ENCODE results near the gene PDZK1IP1.

PDZK1IP1 gene

GRCh38 chr1:47227341-47228232 lies 37.8 kb upstream of the PDZK1IP1 start:
- no peak for DNase-seq (ENCODE audit: extremely low read depth, low read depth)
- TF ChIP-seq, protein P1, sequence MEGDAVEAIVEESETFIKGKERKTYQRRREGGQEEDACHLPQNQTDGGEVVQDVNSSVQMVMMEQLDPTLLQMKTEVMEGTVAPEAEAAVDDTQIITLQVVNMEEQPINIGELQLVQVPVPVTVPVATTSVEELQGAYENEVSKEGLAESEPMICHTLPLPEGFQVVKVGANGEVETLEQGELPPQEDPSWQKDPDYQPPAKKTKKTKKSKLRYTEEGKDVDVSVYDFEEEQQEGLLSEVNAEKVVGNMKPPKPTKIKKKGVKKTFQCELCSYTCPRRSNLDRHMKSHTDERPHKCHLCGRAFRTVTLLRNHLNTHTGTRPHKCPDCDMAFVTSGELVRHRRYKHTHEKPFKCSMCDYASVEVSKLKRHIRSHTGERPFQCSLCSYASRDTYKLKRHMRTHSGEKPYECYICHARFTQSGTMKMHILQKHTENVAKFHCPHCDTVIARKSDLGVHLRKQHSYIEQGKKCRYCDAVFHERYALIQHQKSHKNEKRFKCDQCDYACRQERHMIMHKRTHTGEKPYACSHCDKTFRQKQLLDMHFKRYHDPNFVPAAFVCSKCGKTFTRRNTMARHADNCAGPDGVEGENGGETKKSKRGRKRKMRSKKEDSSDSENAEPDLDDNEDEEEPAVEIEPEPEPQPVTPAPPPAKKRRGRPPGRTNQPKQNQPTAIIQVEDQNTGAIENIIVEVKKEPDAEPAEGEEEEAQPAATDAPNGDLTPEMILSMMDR (IDR thresholded peaks at IDR 0.05; ENCODE audit: low read depth, low read length, missing control alignments) = no peak
- no peak overlapping the region for H3K4me3 ChIP-seq (replicated peaks; ENCODE audit: low read depth, low read length)

- H3K4me3 ChIP-seq (replicated peaks; ENCODE audit: low read depth, low read length) = no peak overlapping the region
- TF ChIP-seq, protein P1 (IDR thresholded peaks at IDR 0.05; ENCODE audit: low read depth, low read length, missing control alignments) = no peak
- DNase-seq (ENCODE audit: extremely low read depth, low read depth) = no peak
These were observed 37.0 kb upstream of the PDZK1IP1 start for GRCh38 chr1:47226839-47227215.

DNA sequence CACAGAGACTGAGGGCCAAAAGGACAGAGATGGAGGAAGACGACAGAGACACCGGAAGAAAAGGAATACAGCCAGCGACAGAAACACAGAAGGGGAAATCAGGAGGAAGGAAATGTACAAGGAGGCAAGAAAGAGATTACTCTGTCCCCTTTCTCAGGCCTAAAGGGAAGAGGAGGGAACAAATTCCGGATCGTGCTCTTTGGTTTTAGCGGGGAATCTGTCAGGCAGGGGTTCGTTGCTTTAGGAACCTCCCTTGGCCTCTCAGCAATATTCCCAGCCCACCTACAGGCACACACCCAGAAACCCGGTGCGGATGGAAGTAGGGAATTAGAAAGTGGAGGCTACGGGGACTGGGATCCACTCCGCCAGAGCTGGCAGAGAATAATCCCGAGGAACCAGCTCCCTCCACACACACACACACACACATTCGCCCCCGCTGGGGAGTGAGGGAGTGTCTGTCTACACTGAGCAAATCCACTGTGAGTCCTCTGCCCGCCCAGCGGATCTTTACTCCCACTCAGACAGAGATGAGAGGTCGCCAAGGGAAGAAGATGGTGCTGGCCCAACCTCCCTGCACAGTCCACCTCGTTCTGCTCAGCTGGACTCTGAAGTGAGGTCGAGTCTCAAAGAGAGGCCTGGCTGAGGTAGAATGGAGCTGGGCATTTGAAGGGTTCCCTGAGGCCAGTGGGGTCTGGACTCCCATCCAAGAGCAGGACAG lies 36.4 kb upstream of the PDZK1IP1 start:
- H3K4me3 ChIP-seq (replicated peaks; ENCODE audit: low read depth, low read length) = no peak overlapping the region
- TF ChIP-seq, protein P1 (IDR thresholded peaks at IDR 0.05; ENCODE audit: low read depth, low read length, missing control alignments) = no peak
- no peak for DNase-seq (ENCODE audit: extremely low read depth, low read depth)

DNA sequence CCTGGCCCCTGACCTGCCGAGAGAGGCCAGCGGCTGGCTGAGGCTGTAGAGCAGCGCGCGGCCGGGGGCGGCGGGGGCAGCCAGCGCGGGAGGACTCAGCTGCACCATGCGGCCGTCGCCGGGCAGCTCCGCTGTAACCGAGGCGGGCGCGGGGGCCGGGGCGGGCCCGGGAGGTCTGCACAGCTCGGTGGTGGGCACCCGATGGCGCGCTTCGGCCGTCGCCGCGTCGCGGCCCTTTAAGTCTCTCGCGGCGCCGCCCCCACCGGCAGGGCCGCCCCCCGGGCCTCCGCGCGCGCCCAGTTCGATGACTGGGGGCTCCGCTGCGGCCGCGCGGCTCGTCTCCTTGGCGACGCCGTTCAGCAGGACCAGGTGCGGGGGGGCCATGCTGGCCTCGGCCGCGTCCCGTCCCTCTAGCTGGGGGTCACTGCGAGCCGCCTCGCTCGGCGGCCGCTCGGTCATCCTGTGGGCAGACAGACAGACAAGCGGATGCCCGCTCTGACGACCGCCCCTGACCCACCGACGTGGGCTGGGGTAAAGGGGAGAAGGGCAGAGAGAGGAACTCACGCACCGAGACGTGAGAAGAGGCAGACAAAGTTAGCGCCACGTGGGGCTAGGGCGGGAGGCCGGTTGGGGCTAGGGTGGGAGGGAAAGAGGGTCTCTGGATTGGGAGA lies 35.7 kb upstream of the PDZK1IP1 start:
- TF ChIP-seq, protein P1 (IDR thresholded peaks at IDR 0.05; ENCODE audit: low read depth, low read length, missing control alignments) = no peak
- H3K4me3 ChIP-seq (replicated peaks; ENCODE audit: low read depth, low read length) = no peak overlapping the region
- no peak for DNase-seq (ENCODE audit: extremely low read depth, low read depth)

- no peak overlapping the region for H3K4me3 ChIP-seq (replicated peaks; ENCODE audit: low read depth, low read length)
- no peak for DNase-seq (ENCODE audit: extremely low read depth, low read depth)
These were observed 35.0 kb upstream of the PDZK1IP1 start for GRCh38 chr1:47224676-47225399.

More at GRCh38 chr1:47224676-47225399, 35.0 kb upstream of the PDZK1IP1 start:
- TF ChIP-seq, protein P1 (IDR thresholded peaks at IDR 0.05; ENCODE audit: low read depth, low read length, missing control alignments) = no peak

All from HFF-Myc (cell line).